ENCODE results near the gene DSN1. TPM values are rescaled to one million over a fixed set of nuclear protein-coding genes. Genes with fewer than 3 reads are reported as not detected.

Gene DSN1
- total RNA-seq, 2 donors from 2014 or later = 7.1 to 7.2 TPM

DNA sequence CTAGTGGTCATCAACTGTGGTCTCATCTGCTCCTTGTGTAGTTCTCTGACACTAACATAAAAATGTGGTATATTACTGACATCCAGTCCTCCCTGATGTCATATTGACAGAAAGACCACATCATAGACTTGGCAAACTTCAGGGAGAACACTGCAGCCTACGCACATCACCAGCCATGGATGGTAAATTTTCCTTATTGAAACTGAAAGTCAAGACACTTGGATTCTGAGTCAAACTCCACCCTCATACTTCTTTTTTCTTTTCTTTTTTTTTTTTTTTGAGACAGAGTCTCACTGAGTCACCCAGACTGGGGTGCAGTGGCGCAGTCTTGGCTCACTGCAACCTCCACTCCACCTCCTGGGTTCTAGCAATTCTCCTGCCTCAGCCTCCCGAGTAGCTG lies 53.1 kb downstream of the DSN1 start:
- intact Hi-C loops (cut with DNase I) = no loop called here
- DNase-seq (ENCODE audit: low spot score) = no peak

DNA sequence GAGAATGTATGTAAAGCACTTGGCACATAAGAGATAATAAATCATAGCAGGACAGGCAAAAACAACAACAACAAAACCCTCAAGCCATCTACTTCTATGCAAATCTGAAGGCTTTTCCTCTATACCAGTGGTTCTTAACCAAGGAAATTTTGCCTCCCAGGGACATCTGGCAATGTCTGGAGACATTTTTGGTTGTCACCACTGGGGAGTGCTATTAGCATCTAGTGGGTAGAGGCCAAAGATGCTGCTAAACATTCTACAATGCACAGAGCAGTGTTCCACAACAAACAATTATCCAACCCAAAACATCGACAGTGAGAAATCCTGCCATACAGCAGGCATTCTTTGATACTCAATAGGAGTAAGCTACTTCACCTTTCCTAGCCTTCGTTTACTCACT lies 55.9 kb downstream of the DSN1 start:
- no peak for DNase-seq (ENCODE audit: low spot score)
- intact Hi-C loops (cut with DNase I) = no loop called here

DNA sequence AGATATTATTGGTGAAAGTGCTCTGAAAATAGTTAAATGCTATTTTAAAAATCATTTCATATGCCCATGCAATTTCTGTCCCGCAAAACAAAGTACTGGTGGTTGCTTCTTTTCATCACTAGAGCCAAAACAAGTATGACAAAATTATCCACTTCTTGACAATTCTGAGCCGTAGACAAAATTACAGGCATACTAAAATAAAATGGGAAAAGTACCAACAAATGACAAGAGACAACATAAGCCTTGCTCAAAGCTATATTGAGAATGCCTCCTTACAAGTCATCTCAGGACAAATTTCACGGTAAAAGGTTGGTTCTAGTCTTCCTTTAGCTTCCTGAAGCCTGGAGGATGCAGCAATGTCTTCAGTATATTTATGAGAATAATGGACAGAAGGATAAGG lies 56.5 kb downstream of the DSN1 start:
- intact Hi-C loops (cut with DNase I) = no loop called here
- no peak for DNase-seq (ENCODE audit: low spot score)

DNA sequence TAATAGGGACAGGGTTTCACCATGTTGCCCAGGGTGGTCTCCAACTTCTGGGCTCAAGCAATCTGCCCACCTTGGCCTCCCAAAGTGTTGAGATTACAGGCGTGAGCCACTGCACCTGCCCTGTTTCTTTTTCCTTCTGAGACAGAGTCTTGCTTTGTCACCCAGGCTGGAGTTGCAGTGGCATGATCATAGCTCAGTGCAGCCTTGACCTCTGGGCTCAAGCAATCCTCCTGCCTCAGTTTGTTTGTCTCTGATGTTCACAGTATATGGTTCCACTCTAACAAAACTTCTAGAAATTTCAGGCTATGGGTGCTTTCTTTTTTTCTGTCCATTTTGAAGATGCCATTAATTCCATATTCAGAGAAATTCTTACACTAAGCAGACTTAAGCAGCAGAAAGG lies 60.8 kb downstream of the DSN1 start:
- DNase-seq (ENCODE audit: low spot score) = no peak
- intact Hi-C loops (cut with DNase I) = no loop called here

DNA sequence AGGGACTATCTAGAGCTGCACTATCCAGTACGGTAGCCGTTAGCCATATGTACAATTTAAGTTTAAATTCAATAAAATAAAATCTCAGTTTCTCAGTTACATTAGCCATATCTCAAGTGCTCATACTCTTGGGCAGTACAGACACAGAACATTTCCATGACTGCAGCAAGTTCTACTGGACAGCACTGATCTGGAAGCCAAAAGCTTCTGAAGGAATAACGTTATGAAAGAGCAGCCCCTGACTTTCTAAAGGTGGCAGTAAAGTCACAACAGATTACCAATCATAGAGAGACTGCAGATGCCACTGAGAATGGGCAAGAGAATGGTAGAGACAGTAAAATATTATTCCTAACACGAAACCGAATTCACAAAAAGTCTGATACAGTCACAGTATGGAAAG lies 64.4 kb downstream of the DSN1 start:
- intact Hi-C loops (cut with DNase I) = no loop called here
- DNase-seq (ENCODE audit: low spot score) = no peak

DNA sequence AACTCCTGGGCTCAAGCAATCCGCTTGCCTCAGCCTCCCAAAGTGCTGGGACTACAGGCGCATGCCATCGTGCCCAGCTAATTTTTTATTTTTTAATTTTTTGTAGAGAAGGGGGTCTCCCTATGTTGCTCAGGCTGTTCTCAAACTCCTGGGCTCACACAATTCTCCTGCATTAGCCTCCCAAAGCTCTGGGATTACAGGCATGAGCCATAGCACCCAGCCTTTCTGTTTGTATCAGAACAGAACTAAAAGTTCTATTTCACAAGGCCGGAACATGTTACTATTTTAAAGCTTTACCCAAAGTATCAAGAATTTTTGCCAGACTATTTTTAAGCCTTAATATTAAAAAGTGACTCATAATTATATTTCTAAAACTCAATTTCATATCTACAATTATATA lies 70.0 kb downstream of the DSN1 start:
- intact Hi-C loops (cut with DNase I) = no loop called here
- DNase-seq (ENCODE audit: low spot score) = no peak

Other genes with a start within 250 kb of the DSN1 start
- gene MYL9, start 232.2 kb downstream of the DSN1 start, total RNA-seq = 1,000 to 10,000 TPM; 2,680 to 3,095 TPM
- 1 to 10 TPM; 5.3 to 7.6 TPM for gene TGIF2, start 200.2 kb downstream of the DSN1 start, total RNA-seq
- gene RAB5IF, start 168.0 kb downstream of the DSN1 start, total RNA-seq = 10 to 100 TPM; 50.0 to 56.0 TPM
- under 1 TPM; 0.38 to 0.46 TPM for gene SLA2, start 127.6 kb downstream of the DSN1 start, total RNA-seq
- gene NDRG3, start 27.7 kb downstream of the DSN1 start, total RNA-seq = 10 to 100 TPM; 24.2 to 24.9 TPM
- under 1 TPM in 1 of 2 donors, not detected in 1; 0.37 TPM for gene TLDC2, start 102.4 kb upstream of the DSN1 start, total RNA-seq
- gene SAMHD1, start 177.9 kb upstream of the DSN1 start, total RNA-seq = 100 to 1,000 TPM; 250 to 419 TPM

Measured in posterior vena cava (tissue), 2 donors.